HepG2 (cell line): Measurements from ENCODE around the gene NT5DC4. TPM values are rescaled to one million over a fixed set of nuclear protein-coding genes. Genes with fewer than 3 reads are reported as not detected.

ENCODE experiments used
- E2F5 ChIP-seq: sonication (generic); formaldehyde crosslinking; conservative IDR thresholded peaks from 2 replicates; pipeline ENCODE4 v1.4.0; 2020; ENCODE audit warnings: missing genetic modification reagents
- HNF1A ChIP-seq, 2 experiments: sonication (generic) in 1 of 2; formaldehyde crosslinking in 1 of 2; IDR thresholded peaks; 2 replicates each; pipeline versions ENCODE4 v1.4.0 to v1.6.1; 2016 to 2020; ENCODE audit warnings: borderline replicate concordance in 1 of 2, low read depth in 1 of 2, mild to moderate bottlenecking in 1 of 2, missing genetic modification reagents in 1 of 2
- JDP2 ChIP-seq: sonication (generic); formaldehyde crosslinking; IDR thresholded peaks from 2 replicates; pipeline ENCODE4 v1.8.1; 2022; ENCODE audit warnings: missing genetic modification reagents, borderline replicate concordance
- KLF9 ChIP-seq: IDR thresholded peaks from 2 replicates; pipeline ENCODE4 v1.6.1; 2016; ENCODE audit warnings: low read depth
- PHF5A ChIP-seq: IDR thresholded peaks from one replicate; pipeline ENCODE4 v1.6.1; 2018; ENCODE audit warnings: low read depth, missing genetic modification reagents; ENCODE audit not compliant: unreplicated experiment
- POGZ ChIP-seq: sonication (generic); formaldehyde crosslinking; IDR thresholded peaks from 2 replicates; pipeline ENCODE4 v1.4.0; 2020; ENCODE audit warnings: mild to moderate bottlenecking, missing genetic modification reagents
- PREB ChIP-seq: sonication (generic); formaldehyde crosslinking; IDR thresholded peaks from 2 replicates; pipeline ENCODE4 v1.4.0; 2020; ENCODE audit warnings: missing genetic modification reagents
- RBM39 ChIP-seq: fragments of 200-400 bp; formaldehyde crosslinking; IDR thresholded peaks from one replicate; pipeline ENCODE4 v1.6.1; 2018; ENCODE audit warnings: antibody characterized with exemption, mild to moderate bottlenecking, low read depth, low read length; ENCODE audit not compliant: poor library complexity, severe bottlenecking
- TEF ChIP-seq: sonication (generic); formaldehyde crosslinking; IDR thresholded peaks from 2 replicates; pipeline ENCODE4 v1.5.0; 2020; ENCODE audit warnings: missing genetic modification reagents
- USF2 ChIP-seq, 2 experiments: sonication (generic) in 1 of 2; formaldehyde crosslinking in 1 of 2; IDR thresholded peaks; 2 replicates each; pipeline versions ENCODE4 v1.5.1 to v1.6.1; 2011 to 2020; ENCODE audit warnings: borderline replicate concordance in 1 of 2, low read depth in 1 of 2, low read length in 1 of 2, mild to moderate bottlenecking in 1 of 2, missing genetic modification reagents in 1 of 2, moderate library complexity in 1 of 2
- ZBTB7B ChIP-seq: sonication (generic); formaldehyde crosslinking; IDR thresholded peaks from 2 replicates; pipeline ENCODE4 v1.4.0; 2020; ENCODE audit warnings: missing genetic modification reagents
- ZNF468 ChIP-seq: sonication (generic); formaldehyde crosslinking; IDR thresholded peaks from 2 replicates; pipeline ENCODE4 v1.8.0; 2022; ENCODE audit warnings: mild to moderate bottlenecking, moderate library complexity, missing genetic modification reagents
- ZNF567 ChIP-seq: sonication (generic); formaldehyde crosslinking; IDR thresholded peaks from 2 replicates; pipeline ENCODE4 v1.8.1; 2023; ENCODE audit warnings: mild to moderate bottlenecking, missing genetic modification reagents, borderline replicate concordance
- ZNF770 ChIP-seq: sonication (generic); formaldehyde crosslinking; IDR thresholded peaks from 2 replicates; pipeline ENCODE4 v1.5.0; 2020; ENCODE audit warnings: mild to moderate bottlenecking, missing genetic modification reagents
- polyA plus RNA-seq, 8 experiments: library from polyadenylated mRNA; depleted of rRNA in 3 of 8; stranded (reverse) in 7 of 8; unstranded in 1 of 8; fragments of >200 nt; fragmentation: Illumina TruSeq in 4 of 8; extraction: Trizol in 4 of 8; gene quantifications; 2 replicates each; pipeline versions ENCODE4 v1.2.1 to v1.2.3, GENCODE V29; 2011 to 2016; ENCODE audit warnings: low read depth in 4 of 8, missing spikeins in 1 of 8, mixed read lengths in 1 of 8; ENCODE audit not compliant: insufficient read depth in 1 of 8
- total RNA-seq, 5 experiments: library from RNA; depleted of rRNA; stranded (reverse); fragments of >200 nt; fragmentation: Illumina TruSeq; extraction: Trizol; gene quantifications; 2 replicates each; pipeline ENCODE4 v1.2.3, GENCODE V29; 2016; ENCODE audit warnings: low read depth in 1 of 5

Gene NT5DC4
- total and polyA plus RNA-seq, 2 of the 13 experiments (the other 11 are each of a cell fraction or from before 2014, with no cell fraction given): 0.04 to 4.2 TPM

- no peak for TF ChIP-seq HNF1A (IDR thresholded peaks at IDR 0.05; ENCODE audit: low read depth)
- TF ChIP-seq HNF1A (CRISPR knock-in tag; IDR thresholded peaks at IDR 0.05; ENCODE audit: borderline replicate concordance): peak; percentile 57; the same call in 1 of the 2 replicates
- peak; percentile 90 for TF ChIP-seq KLF9 (CRISPR knock-in tag)
- no peak for TF ChIP-seq USF2 (IDR thresholded peaks at IDR 0.05; ENCODE audit: low read depth, low read length)
- TF ChIP-seq USF2 (CRISPR knock-in tag; IDR thresholded peaks at IDR 0.05; ENCODE audit: borderline replicate concordance): no peak; the same call in 1 of the 2 replicates
- TF ChIP-seq PREB (CRISPR knock-in tag): 0 out of 2 replicates have a peak, but pooled peaks have one; percentile 65
- TF ChIP-seq ZNF567 (CRISPR knock-in tag): 0 out of 2 replicates have a peak, but pooled peaks have one; percentile 27
- TF ChIP-seq JDP2: peak; percentile 92
- TF ChIP-seq ZBTB7B: peak; percentile 98
- peak; percentile 98 for TF ChIP-seq E2F5 (CRISPR knock-in tag)
- no peak for TF ChIP-seq TEF (CRISPR knock-in tag)
- TF ChIP-seq PHF5A (CRISPR knock-in tag): no peak
- peak; percentile 87 for TF ChIP-seq RBM39
- peak; percentile 98 for TF ChIP-seq POGZ (CRISPR knock-in tag)
- peak; percentile 98 for TF ChIP-seq ZNF468 (CRISPR knock-in tag)
- TF ChIP-seq ZNF770 (CRISPR knock-in tag): no peak
These were observed 43.5 kb downstream of the NT5DC4 start, which contains the start of gene CKAP2L (continued) for GRCh38 chr2:112764071-112765044.
